ENCODE results near the gene PKDREJ.

DNA sequence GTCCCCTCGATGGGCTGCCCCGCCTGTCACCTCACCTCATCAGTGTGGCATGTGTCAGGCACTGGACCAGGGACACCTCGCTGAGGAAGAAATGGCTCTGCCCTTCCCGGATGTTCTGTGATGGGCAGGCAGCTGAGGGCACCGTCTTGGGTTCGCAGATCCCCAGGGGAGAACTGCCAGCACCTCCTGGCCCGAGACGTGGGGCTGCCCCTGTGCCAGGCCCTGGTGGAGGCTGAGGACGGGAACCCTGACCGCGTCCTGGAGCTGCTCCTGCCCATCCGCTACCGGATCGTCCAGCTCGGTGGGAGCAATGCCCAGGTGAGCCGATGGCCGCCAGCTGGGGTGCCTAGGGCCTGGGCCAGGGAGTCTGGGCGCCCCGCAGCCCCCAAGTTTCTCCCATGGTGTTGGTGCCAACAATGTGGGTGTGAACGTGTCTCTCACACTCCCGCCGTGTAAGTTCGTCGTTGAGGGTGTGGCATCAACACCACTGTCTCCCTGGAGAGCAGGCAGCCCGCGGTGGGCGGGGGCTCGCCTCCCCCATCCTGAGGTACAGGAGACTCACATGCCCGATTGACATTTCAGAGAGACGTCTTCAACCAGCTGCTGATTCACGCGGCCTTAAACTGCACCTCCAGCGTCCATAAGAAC is 26.2 kb upstream of the PKDREJ start:
- TF ChIP-seq EZH2 (IDR thresholded peaks at IDR 0.05; ENCODE audit: insufficient read depth, poor library complexity, severe bottlenecking): no peak
- TF ChIP-seq EZH2phosphoT487 (IDR thresholded peaks at IDR 0.05; ENCODE audit: insufficient read depth, low read depth): no peak
